ENCODE results near the gene LRFN4.
A peak's percentile ranks its signal among the peaks of the same experiment; 100 is the strongest.

The LRFN4 gene

DNA sequence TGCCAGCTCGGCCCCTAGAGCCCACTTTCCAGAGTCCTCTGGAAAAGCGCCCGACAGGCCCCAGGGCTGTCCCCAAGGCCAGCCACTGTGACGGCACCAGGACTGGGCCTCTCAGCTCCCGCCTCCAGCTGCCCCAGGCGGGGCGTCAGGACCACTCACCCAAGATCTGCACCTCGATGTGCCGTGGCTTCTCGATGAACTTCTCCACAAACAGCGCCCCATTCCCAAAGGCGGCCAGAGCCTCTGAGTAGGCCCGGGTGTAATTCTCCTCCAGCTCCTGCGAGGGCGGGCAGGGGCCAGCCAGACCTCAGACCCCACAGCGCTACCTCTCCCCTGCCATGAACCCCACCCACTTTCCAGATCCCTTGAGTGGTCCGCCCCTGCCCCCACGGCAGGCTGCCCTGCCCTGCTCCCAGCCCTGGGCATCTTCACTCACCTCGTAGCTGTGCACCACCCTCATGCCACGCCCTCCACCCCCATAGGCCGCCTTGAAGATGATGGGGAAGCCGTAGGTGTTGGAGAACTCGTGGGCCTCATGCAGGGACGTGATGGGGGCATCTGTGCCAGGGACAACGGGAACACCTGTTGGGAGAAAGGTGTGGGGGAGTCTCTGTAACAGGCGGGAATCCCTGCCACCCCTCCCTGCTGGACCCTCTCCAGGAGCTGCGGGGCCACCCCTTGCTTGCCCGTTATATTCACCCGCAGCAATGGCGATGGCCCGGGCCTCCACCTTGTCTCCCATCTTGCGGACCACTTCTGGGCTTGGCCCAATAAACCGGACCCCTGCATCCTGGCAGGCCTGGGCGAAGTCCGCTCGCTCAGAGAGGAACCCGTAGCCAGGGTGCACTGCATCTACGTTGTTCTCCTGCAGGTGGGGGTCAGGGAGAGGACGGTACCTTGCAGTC lies 14.0 kb downstream of the LRFN4 start:
- no peak for DNase-seq (ENCODE audit: low spot score)

DNA sequence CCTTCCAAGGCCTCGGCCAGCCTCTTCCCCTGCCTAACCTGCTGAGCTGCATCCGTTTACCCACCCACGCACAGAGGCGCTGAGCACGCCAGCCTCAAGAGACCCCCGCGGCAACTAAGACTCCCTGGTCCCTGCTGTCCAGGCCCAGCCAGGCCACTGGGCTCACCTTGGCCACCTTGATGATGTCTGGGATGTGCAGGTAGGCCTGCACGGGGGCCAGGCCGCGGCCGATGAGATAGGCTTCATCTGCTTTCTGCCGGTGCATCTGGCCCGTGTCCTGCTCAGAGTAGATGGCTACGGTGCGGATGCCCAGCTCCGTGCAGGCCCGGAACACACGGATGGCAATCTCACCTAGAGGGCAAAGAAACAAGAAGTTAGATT lies 14.6 kb downstream of the LRFN4 start:
- DNase-seq (ENCODE audit: low spot score) = no peak

DNA sequence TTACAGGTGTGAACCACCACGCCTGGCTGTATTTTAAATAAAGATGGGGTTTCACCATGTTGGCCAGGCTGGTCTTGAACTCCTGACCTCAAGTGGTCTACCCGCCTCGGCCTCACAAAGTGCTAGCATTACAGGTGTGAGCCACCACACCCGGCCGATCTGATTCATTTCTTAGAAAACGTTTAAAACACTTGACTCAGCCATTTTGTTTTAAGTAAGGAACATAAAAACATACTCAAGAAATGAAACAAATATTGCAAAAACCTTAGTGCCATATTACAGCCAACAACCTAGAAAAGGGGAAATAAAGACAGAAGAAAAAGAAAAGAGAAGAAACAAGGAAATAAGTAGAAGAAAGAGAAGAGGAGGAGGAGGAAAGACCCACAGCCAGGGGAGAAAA lies 17.4 kb downstream of the LRFN4 start:
- no peak for DNase-seq (ENCODE audit: low spot score)

DNA sequence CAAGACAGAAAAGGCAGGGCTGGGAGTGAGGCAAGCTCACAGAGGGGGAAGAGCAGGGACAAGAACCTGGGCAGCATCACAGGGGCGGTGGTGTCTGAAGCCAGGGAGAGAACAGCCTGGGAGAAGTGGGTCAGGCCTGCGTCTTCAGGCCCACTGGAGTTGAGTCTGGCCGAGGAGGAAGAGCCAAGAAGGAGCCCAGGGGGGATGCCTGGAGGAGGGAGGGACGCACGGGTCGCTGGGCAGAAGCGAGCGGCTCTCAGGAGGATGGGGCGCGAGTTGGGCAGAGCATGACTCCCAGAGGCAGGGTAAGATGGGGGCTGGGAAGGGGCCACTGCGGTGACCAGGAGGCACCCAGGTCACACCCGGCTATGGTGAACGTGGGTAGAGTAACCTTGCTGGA lies 18.5 kb downstream of the LRFN4 start:
- DNase-seq (ENCODE audit: low spot score) = no peak

DNA sequence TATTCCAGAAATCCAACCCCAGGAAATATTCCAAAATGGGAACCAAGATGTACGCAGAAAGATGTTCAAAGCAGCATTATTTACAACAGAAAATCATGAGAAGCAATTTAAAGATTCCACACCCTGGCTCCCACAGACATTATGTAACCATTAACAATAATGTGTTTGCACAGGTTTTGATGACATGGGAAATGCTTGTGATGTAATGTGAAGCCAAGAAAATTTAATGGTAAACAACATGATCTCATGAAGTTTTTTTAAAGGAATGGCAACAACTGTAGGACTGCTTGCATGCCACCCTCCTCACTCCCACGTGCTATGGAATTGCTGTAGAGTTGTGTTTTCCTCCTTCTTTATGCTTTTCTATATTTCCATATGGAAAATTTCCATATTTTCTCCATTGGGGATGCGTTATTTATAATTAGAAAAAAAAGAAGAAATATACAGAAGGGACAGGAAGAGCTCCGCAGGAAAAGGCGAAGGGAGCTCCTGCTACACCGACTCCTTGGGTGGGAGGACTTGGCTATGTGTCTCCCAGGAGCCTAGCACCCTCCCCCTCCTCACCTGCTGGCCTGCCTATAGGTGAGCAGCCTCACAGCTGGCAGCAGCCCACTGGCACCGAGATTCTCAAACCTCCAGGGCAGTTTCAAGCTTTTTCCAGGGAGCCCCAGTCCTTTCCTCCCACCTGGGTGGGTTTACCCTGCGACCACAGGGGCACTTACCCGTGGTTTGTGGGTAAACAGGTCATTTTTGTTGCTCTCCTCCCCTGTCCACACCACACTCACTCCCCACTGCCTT lies 20.9 kb downstream of the LRFN4 start:
- no peak for DNase-seq (ENCODE audit: low spot score)

DNA sequence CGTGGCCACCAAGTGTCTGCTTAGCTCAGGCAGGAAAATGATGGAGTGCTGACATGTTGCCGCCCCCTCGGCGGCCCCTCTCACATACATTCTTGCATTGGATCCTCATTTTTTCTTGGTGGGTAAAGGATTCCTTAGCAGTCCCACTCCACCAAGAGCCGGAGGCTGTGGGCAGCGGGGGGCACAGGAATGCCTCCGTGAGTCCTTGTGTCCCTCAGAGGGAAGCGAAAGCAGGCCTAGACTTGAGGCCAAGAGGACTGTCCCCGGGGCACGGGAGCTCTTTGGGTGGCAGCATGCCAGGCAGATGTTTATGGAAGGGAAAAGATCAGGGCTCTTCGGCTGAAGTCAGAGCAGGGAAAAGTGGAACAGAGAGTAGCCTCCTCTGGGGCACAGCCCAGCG lies 21.6 kb downstream of the LRFN4 start:
- no peak for DNase-seq (ENCODE audit: low spot score)

DNA sequence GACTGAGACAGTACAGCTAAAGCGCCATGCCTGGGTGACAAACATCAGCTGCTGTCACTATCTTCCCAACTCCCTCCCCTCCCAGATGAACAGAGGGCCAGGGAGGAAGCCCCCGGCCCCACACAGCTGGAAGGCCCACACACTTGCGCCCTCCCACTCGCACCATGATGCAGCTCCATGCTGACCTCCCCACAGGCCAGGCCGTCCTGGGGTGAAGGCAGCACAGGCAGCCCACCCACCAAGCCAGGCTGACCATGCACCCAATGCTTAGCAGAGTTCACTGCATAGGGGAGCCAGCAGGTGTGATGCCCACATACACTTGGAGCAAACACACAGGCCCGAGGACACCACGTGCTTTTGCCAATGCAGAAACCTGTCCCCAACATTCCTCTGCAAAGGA lies 22.1 kb downstream of the LRFN4 start:
- no peak for DNase-seq (ENCODE audit: low spot score)

DNA sequence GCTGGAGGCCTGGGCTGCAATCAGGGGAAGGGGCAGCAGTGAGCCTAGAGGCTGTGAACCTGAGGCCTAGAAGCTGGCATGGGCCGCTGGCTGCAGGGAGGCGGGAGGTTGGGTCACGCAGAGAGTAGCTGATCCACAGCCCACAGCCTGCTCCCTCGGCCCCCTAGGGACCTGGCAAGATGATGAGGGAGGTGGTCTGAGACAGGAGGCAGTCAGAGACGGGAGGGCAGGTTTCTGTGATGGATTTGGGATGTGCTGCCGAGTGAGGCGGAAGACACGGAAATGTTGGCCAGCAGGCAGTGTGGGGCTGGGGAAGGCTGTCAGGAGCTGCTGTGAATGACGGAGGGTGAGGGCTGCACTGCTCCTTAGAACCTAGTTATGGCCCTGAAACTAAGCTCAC lies 22.7 kb downstream of the LRFN4 start:
- DNase-seq (ENCODE audit: low spot score) = no peak

DNA sequence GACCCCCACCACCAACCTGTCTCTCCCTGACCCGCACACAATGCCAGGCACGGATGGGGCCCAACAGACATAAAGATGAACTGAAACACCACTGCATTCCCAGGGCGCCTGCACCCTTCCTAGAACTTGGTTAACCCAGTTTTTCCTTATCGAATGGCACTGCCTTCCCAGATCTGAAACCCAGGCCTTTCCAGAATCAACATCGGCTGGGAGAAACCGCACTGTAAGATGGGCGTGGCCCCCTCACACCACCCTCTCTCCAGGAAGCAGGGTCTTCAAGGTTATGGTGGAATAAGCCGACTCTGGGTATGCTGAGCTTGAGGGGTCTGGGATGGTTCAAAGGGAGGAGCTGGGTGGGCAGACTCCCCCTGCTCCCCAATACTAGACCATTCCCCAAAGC lies 23.1 kb downstream of the LRFN4 start:
- DNase-seq (ENCODE audit: low spot score) = no peak

DNA sequence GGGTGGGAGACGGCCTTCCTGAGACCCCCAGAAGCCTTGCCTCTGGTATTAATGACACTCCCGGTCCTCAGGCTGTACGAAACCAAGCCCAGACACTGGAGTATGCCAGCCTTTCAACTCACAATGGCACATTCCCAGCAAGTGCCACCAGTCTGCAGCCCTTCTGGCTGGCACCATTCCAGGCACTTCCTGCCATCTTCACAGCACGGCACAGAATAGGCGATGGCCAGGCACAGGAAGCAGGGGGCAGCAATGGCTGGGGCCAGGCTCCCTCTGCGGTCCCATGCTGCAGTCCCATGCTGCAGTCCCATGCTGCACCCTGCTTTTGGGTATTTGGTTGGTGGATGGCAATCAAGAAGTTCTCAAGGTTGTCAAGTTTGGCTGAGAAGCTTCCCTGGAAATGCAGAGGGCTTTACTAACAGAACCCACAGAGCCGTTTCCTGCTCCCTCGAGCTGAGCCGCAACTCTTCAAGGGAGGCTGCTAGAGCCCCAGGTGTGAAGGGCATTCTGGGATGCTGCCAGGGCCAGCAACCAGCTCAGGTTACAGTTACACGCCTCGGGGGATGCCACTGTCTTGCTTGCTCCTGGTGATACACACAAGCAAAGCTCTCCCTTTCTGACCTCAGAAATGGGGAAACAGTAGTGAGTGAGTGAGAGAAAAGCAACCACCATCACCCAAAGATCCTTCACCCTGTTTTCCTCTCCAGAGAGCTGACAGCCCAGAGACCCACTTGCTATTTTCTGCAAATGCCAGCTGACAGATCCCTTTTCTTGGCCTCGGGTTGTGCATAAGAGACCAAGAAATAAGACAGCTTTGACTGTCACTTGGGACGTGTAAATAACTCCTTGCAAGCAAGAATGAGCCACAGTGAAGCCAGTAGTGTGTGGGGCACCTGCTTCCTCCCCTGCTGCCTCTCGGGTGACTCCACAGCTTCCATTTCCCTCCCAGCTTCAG lies 23.9 kb downstream of the LRFN4 start:
- DNase-seq (ENCODE audit: low spot score) = no peak

DNA sequence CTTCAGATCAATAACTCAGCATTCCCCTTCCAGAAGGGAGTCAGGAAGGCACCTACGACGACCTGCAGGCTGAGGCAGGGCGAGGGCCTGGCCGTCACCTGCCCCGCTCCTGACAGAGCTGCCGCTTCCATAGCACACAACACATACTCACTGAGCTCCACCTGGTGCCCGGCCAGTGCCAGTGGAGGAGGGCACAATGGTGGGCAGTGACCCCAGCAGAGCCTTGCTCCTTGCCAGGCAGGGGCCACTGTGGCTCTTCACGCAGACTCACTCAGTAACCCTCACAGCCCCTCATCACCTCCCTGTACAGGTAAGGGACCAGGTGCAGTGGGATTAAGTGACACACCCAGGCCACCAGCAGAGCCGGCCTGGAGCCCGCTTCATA lies 24.6 kb downstream of the LRFN4 start:
- DNase-seq (ENCODE audit: low spot score) = no peak

DNA sequence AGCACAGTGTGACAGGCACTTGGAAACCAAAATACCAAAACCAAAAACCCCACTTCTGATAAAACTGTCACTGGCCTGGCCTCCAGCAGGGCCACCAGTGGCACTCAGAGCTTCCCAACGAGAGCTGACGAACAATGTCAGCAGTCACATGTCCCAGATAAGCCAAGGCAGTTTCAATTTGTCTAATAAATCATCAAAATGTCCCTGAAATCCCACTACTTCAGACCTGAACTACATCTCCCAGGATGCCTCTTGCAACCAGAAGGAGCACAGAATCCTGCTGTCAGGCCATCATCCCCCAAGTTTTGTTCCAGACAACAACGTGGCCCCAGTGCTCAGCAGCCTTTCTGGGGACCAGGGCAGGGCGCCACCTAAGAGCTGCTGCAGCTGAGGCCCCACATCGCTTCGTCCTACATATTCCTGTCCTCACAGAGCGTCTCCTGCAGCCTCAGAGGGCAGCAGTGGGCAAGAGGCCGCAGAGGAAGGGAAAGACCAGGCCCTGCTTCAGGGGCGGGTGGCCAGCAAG lies 25.1 kb downstream of the LRFN4 start:
- no peak for DNase-seq (ENCODE audit: low spot score)

DNA sequence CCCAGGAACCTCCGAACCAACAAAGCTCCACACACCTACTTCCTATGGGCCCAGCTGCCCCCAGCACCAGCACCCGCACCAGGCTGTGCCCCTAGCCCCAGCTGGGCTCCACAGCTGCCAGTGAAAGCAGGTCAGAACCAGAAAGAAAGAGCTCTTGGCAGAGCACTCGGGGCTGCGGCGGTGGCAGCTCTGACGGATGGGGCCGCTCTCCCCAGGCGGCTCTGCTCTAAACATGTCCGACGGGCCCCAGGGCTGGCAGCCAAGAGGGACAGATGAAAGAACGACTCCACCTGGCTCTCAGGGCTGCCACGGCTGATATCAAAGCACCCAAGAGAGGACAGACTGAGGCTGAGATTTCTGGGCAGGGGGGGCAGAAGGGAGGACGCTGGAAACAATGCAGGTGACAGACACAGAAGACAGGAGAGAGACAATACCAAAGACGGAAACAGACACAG lies 25.7 kb downstream of the LRFN4 start:
- DNase-seq (ENCODE audit: low spot score) = no peak

DNA sequence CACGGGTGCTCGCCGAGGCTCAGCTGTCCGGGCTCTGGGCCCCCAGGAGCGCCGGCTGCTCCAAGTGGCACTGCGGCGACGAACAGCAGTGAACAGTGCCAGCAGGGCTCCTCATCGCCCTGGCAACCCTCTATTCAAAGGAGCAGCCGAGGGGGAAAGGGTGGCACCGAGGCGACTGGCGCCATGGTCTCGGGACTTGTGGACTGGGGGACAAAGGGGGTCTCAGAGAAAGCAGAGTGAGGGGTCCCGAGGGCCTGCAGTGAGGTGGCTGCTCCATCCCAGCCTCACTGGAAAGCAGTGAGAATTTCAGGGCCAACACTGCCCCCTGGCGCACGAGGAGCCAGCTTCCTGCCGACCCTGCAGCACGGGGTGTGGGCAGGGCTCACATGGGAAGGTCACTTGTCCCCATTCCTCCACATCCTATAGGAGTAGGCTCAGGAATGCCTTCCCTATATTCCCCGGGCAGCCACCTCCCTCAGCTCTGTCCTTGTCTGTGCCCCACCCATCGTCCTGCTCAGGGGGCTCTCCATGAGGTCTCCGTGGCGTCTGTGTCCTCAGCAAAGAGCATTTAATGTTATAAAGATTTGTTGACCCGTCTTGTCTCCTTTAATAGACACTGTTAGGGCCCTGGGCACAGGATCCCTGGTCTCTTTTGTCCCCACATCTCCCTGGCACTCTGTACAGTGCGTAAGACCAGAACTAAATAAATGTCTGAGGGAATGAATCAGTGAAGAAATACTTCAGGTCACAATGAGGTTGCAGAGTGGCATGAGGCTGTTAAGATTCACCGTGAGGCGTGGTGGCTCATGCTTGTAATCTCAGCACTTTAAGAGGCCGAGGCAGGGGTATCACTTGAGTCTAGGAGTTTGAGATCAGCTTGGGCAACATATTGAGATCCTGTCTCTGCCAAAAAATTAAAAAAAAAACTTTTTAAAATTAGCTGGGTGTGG lies 26.4 kb downstream of the LRFN4 start:
- peak; percentile 100 for DNase-seq (ENCODE audit: low spot score)

DNA sequence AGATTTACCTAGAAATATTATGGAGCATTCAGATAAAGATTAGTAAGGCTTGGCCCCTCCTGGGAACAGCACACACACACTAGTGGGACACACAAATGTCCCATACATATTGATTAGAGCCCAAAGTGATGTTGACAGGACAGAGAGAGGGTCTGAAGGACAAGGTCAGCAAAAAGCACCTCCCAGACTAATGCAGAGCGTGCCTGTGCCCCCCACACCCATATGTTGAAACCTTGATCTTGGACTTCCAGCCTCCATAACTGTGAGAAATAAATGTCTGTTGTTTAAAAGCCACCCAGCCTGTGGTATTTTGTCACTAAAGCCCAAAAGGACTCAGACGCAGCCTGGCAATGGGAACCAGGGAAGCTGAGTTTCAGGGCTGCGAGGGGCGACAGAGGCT lies 27.6 kb downstream of the LRFN4 start:
- no peak for DNase-seq (ENCODE audit: low spot score)

DNA sequence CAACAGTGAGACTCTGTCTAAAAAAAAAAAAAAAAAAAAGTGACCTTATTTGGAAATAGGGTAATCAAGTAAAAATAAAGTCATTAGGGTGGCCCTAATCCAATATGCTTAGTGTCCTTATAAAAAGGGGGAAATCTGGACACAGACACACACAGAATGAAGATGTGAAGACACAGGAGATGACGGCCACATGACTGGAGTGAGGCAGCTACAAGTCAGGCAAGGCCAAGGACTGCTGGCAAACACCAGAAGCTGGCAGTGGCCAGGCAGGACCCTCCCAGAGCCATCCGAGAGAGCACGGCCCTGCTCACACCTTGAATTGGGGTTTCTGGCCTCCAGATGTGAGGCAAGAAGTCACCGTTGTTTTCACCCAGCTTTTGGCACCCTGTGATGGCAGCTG lies 28.6 kb downstream of the LRFN4 start:
- no peak for DNase-seq (ENCODE audit: low spot score)

DNA sequence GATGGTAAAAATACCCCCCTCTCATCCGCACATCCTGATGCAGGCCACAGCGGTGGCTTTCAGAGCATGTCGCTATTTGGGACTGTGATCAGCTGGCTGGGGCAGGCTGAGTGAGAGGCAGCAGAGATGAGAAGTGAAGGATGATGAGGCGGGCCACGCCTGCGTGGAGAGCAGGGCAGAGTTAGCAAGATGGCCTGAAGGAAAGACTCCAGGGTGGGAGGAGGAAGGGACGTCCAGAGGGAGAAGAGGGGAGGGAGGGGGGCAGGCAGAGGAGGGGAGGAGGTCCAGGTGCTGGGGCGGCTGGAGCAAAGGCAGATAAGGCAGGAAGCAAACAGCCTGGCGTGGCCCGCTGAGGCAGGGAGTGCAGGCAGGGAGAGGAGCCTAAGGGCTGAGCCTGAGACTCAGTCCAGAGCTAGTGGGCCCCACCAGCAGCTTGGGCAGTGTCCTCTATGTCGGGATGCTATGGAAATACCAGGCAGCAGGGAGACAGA lies 29.1 kb downstream of the LRFN4 start:
- DNase-seq (ENCODE audit: low spot score) = no peak

DNA sequence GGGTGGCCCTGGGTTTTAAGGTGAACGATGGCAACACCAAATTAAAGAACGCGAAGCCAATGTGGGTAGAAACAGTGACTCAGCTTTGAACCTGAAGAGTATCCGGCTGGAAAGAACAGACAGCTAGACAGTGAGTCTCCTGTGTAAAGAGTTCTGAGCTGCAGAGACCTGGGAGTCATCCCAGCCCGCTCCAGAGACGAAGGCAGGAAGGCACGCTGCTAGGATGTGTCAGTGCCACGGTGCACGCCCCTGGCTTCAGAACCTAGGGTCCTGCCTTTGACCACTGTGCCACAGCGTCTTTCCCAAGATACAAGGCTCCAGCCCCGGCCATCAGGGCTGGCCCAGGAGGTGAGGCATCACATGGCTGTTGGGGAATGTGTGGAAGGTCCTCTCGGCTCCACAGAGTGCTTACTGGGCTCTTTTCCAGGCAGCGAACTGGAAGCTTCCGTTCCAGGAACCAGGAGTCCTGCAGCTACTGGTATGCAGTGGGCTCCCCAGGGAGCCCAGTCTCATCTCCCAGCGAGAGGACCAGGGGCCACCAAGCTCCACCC lies 29.9 kb downstream of the LRFN4 start:
- DNase-seq (ENCODE audit: low spot score) = no peak

DNA sequence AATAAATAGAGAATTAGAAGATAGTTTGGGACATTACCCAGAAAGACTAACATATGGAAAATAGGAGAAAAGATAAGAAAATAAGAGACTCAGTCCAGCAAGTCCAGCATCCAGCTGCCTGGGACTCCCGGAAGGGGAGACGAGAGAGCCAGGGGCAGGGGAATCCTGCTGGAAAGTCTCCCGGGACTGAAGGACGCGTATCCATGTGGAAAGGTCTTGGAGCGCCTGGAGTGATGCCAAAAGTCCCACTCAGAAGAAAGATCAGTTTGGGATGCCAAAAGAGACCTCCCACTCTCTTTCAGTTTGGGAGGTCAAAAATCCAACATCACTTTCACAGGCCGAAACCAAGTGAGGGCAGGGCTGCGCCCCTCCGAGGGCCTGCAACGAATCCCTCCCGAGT lies 30.7 kb downstream of the LRFN4 start:
- DNase-seq (ENCODE audit: low spot score) = no peak

DNA sequence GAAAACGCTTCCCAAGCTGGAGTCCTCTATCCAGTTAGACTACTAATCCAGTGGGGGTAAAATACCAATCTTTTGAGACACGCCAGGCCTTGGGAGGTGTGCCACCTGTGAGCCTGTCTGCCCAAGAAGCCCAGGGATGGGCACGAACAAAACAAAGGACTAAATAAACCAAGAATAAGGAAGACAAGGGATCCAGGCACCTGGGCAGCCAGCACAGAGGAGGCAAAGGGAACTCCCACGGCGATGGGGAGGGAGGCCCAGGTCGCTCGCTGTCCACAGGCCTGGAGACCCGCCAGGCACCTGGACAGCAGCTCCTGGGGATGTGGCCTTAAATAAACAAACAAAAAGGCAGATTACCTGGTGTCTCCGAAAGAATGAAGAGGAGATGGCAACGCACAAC lies 31.4 kb downstream of the LRFN4 start:
- DNase-seq (ENCODE audit: low spot score) = no peak

All from HuH-7 (cell line).